Measurements from ENCODE around the gene ATOH1.

DNA sequence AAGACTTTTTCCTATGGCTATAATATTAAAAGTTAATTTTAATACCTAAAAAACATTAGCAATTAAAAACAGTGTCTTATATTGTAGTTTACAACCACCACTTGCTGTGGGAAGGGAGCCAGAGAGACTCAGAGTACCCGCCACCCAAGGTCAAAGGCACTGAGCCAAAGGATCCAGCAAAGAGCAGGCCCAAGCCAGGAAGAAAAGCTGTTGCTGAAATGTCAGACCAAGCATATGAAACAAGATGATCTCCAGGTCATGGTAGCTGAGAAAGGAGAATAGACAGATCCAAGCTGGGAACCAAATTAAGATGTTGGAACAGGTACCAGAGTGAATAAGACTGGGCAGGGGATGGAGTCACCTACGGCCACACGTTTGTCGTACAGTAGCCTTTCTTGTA is 18.8 kb upstream of the ATOH1 start:
- TF ChIP-seq, protein P1, sequence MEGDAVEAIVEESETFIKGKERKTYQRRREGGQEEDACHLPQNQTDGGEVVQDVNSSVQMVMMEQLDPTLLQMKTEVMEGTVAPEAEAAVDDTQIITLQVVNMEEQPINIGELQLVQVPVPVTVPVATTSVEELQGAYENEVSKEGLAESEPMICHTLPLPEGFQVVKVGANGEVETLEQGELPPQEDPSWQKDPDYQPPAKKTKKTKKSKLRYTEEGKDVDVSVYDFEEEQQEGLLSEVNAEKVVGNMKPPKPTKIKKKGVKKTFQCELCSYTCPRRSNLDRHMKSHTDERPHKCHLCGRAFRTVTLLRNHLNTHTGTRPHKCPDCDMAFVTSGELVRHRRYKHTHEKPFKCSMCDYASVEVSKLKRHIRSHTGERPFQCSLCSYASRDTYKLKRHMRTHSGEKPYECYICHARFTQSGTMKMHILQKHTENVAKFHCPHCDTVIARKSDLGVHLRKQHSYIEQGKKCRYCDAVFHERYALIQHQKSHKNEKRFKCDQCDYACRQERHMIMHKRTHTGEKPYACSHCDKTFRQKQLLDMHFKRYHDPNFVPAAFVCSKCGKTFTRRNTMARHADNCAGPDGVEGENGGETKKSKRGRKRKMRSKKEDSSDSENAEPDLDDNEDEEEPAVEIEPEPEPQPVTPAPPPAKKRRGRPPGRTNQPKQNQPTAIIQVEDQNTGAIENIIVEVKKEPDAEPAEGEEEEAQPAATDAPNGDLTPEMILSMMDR (IDR thresholded peaks at IDR 0.05): no peak
- TF ChIP-seq JUN (IDR thresholded peaks at IDR 0.05) (no peak), USF2 (IDR thresholded peaks at IDR 0.05) (no peak), RNF2 (IDR thresholded peaks at IDR 0.05; ENCODE audit: borderline replicate concordance, low read depth) (no peak), NR3C1 (IDR thresholded peaks at IDR 0.05) (no peak), CBX2 (IDR thresholded peaks at IDR 0.05; ENCODE audit: borderline replicate concordance, low read depth) (no peak), POLR2A (IDR thresholded peaks at IDR 0.05; ENCODE audit: low read length) (no peak), HDAC2 (IDR thresholded peaks at IDR 0.05) (no peak), RAD21 (conservative IDR thresholded peaks at IDR 0.05 in 1 of 2, IDR thresholded peaks at IDR 0.05 in 1 of 2) (no peak), HOXB5 (CRISPR knock-in tag; IDR thresholded peaks at IDR 0.05) (no peak), SREBF2 (IDR thresholded peaks at IDR 0.05) (no peak)
- TF ChIP-seq, protein P2, sequence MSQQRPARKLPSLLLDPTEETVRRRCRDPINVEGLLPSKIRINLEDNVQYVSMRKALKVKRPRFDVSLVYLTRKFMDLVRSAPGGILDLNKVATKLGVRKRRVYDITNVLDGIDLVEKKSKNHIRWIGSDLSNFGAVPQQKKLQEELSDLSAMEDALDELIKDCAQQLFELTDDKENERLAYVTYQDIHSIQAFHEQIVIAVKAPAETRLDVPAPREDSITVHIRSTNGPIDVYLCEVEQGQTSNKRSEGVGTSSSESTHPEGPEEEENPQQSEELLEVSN (IDR thresholded peaks at IDR 0.05; ENCODE audit: borderline replicate concordance, low read depth): no peak
- TF ChIP-seq, protein P3, sequence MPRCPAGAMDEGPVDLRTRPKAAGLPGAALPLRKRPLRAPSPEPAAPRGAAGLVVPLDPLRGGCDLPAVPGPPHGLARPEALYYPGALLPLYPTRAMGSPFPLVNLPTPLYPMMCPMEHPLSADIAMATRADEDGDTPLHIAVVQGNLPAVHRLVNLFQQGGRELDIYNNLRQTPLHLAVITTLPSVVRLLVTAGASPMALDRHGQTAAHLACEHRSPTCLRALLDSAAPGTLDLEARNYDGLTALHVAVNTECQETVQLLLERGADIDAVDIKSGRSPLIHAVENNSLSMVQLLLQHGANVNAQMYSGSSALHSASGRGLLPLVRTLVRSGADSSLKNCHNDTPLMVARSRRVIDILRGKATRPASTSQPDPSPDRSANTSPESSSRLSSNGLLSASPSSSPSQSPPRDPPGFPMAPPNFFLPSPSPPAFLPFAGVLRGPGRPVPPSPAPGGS (IDR thresholded peaks at IDR 0.05): no peak
